ENCODE results near the gene SEMA5A. TPM values are rescaled to one million over a fixed set of nuclear protein-coding genes. Genes with fewer than 3 reads are reported as not detected.
"Not testable (repeated sequence)": the region's sequence is repeated elsewhere in the genome, so short reads cannot be mapped to it uniquely, and the experiment has no call there.

SEMA5A gene
- total RNA-seq, 1 donor from 2014 or later, result 0.44 TPM

GRCh38 chr5:9365512-9365911 is 180.4 kb downstream of the SEMA5A start:
- intact Hi-C loops (cut with micrococcal nuclease), result no loop called here

- intact Hi-C loops (cut with micrococcal nuclease), result no loop called here
Observed at GRCh38 chr5:9363449-9363848, 182.4 kb downstream of the SEMA5A start.

GRCh38 chr5:9363026-9363425 is 182.8 kb downstream of the SEMA5A start:
- intact Hi-C loops (cut with micrococcal nuclease), result no loop called here

DNA sequence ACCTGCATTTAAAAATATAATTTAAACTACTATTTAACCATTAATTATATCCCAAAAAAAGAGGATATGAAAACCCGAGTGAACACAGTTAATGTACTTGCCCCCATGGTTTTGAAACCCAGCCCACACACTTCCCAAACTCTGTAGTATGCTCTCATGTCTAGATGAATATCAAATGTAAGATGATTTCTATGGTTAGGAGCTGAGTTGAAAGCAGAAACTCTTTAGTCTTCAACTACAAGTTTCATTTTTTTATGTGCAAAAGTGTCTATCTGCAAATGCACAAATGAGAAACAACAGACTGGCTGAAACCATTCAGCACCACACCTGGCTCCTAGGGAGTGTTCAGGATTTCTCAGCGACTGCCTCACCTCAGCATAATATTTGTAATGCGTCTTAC is 183.3 kb downstream of the SEMA5A start:
- intact Hi-C loops (cut with micrococcal nuclease), result no loop called here

GRCh38 chr5:9361835-9362234 is 184.0 kb downstream of the SEMA5A start:
- intact Hi-C loops (cut with micrococcal nuclease), result loop anchor here (1.0 kb wide), 1 partner anchor 182 kb away; no protein-coding TSS in a partner anchor

DNA sequence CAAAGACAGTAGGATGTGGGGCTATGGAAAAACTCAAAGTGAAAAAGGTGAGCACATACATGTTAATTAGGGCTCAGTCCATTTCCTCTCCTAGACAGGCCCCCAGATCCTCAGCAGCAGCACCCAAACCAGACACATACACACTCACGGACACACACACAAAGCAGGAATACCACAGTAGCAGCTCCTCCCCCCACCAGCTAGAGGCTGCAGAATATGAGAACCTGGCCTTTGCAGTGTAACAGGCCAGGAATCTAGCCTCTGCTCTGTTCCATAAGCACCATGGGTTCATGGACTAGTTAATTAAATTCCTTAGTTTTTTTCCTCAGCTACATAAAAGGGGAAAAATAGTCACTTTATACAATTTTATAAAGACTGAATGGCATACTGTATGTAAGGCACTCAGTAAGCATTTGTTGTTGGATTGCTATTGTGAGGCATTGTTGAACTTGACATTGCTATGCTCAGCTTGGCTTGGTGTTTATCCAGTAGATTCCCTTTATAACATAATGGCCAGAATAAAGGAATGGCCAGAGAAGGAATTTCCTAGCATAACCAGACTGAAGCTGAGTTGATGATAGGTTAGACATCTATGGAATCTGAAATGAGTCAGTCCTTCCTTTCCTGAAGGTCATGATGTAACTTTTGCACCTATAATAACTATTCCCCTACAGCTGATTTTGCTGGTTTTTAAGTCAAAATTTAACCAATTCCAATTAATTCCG is 186.8 kb downstream of the SEMA5A start:
- intact Hi-C loops (cut with micrococcal nuclease), result no loop called here

DNA sequence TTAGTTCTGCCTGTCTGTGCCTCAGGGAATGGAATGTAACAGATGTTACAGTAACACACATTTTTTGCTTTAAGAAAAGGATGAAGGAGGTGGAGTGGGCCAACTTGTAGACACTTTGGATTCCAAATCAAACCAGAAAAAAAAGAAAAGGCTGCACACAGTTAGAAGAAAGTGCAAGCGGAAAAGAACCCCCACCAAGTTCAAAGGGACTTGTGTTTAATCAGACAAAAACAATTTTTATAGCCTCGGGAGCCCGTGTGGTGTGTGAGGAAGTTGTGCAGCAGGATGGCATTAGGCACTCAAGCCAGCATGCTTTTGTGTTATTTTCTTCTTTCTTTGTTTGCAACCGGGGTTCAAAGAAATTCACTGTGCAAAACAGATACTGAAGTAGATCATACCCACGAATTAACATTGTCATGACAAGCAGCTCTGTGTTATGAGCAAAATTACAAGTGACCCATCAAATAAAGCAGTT is 189.5 kb downstream of the SEMA5A start:
- intact Hi-C loops (cut with micrococcal nuclease), result no loop called here

- intact Hi-C loops (cut with micrococcal nuclease), result no loop called here
Observed at GRCh38 chr5:9354336-9355081, 191.4 kb downstream of the SEMA5A start.

GRCh38 chr5:9353048-9353447 is 192.8 kb downstream of the SEMA5A start:
- intact Hi-C loops (cut with micrococcal nuclease), result not testable (repeated sequence)

- intact Hi-C loops (cut with micrococcal nuclease), result no loop called here
Observed at GRCh38 chr5:9351546-9351945, 194.3 kb downstream of the SEMA5A start.

GRCh38 chr5:9350301-9350797 is 195.5 kb downstream of the SEMA5A start:
- intact Hi-C loops (cut with micrococcal nuclease), result no loop called here

DNA sequence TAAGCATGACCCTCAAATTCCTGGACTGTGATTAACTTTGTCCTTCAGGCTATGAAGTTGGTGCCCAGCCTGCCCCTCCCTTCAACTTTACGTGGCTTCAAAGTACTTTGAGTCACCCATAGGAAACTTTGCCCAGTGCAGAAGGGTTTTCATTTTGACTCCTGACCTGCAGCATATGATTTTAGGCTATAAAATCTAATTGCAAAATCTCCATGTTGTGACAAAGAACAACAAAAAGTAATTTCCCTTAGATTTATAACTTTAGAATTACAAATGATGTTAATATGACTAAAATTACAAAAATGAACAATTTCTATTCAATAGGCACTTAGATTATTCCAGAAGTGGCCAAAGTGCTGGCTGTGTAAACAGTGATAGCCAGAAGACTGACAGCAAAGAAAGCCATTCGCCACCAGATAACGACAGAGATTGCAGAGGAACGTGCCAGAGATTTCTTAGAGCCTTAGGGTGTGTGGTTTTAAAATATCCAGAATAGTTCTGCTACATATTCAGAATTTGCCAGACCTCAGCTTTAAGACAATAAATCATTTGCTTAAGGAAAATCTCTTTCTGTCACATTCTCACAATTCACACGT is 197.4 kb downstream of the SEMA5A start:
- intact Hi-C loops (cut with micrococcal nuclease), result no loop called here

DNA sequence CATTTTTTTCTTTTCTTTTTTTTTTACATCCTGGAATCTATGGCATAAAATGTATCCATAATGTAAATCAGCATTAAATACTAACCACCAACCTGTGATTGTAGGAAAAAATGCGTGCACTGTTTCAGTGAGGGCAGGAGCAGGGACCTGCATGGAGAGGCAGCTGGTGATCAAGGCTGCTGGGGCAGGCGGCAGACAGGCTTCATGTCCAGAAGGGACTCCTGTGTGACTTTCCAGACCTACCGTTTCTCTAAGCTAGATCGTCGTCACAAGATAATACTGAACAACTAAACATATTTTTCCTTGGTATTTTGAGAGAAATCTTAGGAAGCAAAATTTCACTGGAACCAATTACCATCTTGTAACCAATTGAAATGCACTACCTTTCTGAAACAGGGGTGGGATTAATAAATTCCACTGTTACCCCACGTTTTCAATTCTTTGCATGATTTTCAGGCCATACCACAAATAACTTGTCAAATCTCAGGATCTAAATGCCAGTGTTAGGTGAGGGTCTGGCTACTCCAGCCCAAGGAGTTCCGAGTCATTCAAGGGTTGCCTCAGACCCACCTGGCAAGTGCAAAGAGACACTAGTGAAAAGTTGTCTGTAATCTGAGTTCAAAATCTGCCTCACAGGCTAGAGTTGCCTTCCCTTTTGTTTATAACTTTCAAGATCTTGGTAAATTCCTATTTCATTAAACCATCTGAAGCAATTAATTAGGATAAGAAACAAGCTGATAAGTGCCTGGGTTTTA is 198.2 kb downstream of the SEMA5A start:
- intact Hi-C loops (cut with micrococcal nuclease), result no loop called here

DNA sequence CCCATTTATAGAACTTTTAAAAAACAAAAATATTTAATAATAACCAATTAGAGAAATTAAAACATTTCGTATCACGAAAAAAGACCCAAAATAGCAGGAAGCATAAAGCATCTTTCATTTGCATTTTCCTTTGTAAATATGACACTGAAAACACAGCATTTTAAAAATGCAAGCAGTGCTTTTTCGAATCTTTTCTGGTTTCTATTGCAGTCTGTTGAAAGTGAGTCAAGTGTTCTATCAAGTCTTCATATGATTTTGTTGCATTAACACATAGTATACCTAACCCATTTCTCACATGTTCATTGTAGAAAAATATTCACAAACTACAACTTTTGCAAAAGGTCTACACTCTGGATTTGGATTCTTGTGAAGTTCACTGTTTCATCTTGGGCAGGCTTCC is 198.8 kb downstream of the SEMA5A start:
- intact Hi-C loops (cut with micrococcal nuclease), result no loop called here

DNA sequence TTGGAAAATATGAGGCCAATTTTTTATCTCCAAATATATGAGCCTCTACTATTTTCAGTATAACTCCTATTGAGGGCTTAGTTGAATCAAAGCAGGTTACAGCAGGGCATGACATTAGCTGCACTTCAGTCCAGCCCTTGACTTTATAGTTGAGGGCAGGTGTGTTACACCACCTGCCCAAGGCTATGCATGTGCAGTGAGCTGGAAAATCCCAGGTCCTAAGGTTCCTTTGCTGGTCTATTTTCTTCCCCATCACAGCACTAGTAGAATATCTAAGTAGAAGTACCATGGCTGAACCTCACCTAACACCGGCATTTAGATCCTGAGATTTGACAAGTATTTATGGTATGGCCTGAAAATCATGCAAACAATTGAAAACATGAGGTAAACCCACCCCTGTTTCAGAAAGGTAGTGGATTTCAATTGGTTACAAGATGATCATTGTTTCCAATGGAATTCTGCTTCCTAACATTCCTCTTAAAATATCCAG is 201.1 kb downstream of the SEMA5A start:
- intact Hi-C loops (cut with micrococcal nuclease), result no loop called here

GRCh38 chr5:9343146-9343850 is 202.6 kb downstream of the SEMA5A start:
- intact Hi-C loops (cut with micrococcal nuclease), result no loop called here

- intact Hi-C loops (cut with micrococcal nuclease), result no loop called here
Observed at GRCh38 chr5:9342161-9342787, 203.6 kb downstream of the SEMA5A start.

GRCh38 chr5:9340085-9340484 is 205.8 kb downstream of the SEMA5A start:
- intact Hi-C loops (cut with micrococcal nuclease), result no loop called here

DNA sequence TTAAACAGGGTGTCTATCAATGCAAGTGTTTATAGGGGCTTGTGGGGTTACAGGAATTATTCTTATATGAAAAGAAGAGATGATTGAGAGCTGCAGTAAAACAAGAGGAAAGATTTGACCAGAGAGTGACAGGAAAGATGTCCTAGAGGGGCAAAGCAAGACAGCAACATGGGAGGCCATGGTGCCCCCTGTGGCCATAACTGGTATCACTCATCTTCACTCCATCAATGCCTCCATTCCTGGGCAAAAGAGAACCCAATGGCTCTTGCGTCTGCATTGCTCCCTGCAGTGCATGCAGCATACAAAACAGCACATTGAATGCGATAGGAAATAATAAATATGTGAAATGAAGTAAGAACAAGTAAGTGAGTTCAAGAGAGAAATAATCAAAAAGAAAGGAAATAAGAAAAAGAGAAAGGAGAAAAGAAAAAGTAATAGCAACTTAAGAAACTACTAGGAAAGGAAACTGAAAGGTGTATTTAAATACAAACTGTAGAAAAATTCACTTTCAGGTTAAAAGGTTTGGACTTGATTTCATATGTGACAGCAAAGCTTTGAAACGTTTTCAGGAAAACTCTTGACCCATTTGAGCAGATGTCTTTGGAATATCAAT is 206.6 kb downstream of the SEMA5A start:
- intact Hi-C loops (cut with micrococcal nuclease), result no loop called here

- intact Hi-C loops (cut with micrococcal nuclease), result no loop called here
Observed at GRCh38 chr5:9338796-9339195, 207.1 kb downstream of the SEMA5A start.

All from T-helper 1 cell treated with Interleukin-12 subunit alpha and Interleukin-12 subunit beta and Interleukin-4 antibody, amounts not matched to agents 30 ng/mL and 1 ng/mL, for 36 hours (primary cell).